Stimulated activated CD8-positive, alpha-beta memory T cell treated with anti-CD3 and anti-CD28 coated beads, Interleukin-7, amount 100 ng/mL, for 24 hours (primary cell): ENCODE results near the gene RGL1.

Source experiments
- DNase-seq: peaks from one replicate; pipeline ENCODE4 v3.0.0-alpha.2; 2020; ENCODE audit warnings: low read depth

Gene RGL1

GRCh38 chr1:183889095-183889494, 84.2 kb downstream of the RGL1 start:
- no peak for DNase-seq

GRCh38 chr1:183891158-183891856, 86.4 kb downstream of the RGL1 start:
- DNase-seq = no peak

- no peak for DNase-seq
Measured at GRCh38 chr1:183892351-183892793, 87.5 kb downstream of the RGL1 start.

GRCh38 chr1:183893561-183894289, 88.8 kb downstream of the RGL1 start:
- no peak for DNase-seq

GRCh38 chr1:183894290-183894565, 89.3 kb downstream of the RGL1 start:
- DNase-seq = no peak

GRCh38 chr1:183896466-183897048, 91.6 kb downstream of the RGL1 start:
- DNase-seq = no peak

- DNase-seq = no peak
Measured at GRCh38 chr1:183898001-183898396, 93.1 kb downstream of the RGL1 start.

- no peak for DNase-seq
Measured at GRCh38 chr1:183898610-183899009, 93.7 kb downstream of the RGL1 start.

- no peak for DNase-seq
Measured at GRCh38 chr1:183901748-183902330, 96.9 kb downstream of the RGL1 start.

GRCh38 chr1:183903101-183903500, 98.2 kb downstream of the RGL1 start:
- DNase-seq = no peak

GRCh38 chr1:183905508-183906113, 100.7 kb downstream of the RGL1 start:
- DNase-seq = no peak

- no peak for DNase-seq
Measured at GRCh38 chr1:183907070-183907469, 102.2 kb downstream of the RGL1 start.

GRCh38 chr1:183908079-183908478, 103.2 kb downstream of the RGL1 start:
- no peak for DNase-seq

- no peak for DNase-seq
Measured at GRCh38 chr1:183909672-183910071, 104.8 kb downstream of the RGL1 start.

GRCh38 chr1:183910845-183911244, 105.9 kb downstream of the RGL1 start:
- DNase-seq = no peak

GRCh38 chr1:183911285-183911684, 106.4 kb downstream of the RGL1 start:
- no peak for DNase-seq

- no peak for DNase-seq
Measured at GRCh38 chr1:183912265-183912886, 107.5 kb downstream of the RGL1 start.

GRCh38 chr1:183913567-183913993, 108.7 kb downstream of the RGL1 start:
- no peak for DNase-seq

- no peak for DNase-seq
Measured at GRCh38 chr1:183914276-183914675, 109.4 kb downstream of the RGL1 start.

GRCh38 chr1:183914891-183915290, 110.0 kb downstream of the RGL1 start:
- no peak for DNase-seq

GRCh38 chr1:183915625-183916510, 110.9 kb downstream of the RGL1 start:
- DNase-seq = peak; percentile 45
